Measurements from ENCODE around the gene CENPL.
"Not testable (repeated sequence)": the region's sequence is repeated elsewhere in the genome, so short reads cannot be mapped to it uniquely, and the experiment has no call there.

CENPL gene

GRCh38 chr1:173824315-173825081 lies at the start of gene CENPL, which contains the start of gene DARS2:
TSS of gene CENPL (minus strand) at chr1:173824883. CDS start at chr1:173811299, 13,584 bp downstream.
TSS of gene DARS2 (plus strand) at chr1:173824673. CDS start at chr1:173825230, 557 bp downstream.
- DNase-seq = peak; percentile 53 to 96 (median 92)

- DNase-seq = no peak
Measured at GRCh38 chr1:173871500-173871899, 46.8 kb upstream of the CENPL start.

GRCh38 chr1:173871091-173871490 lies 46.4 kb upstream of the CENPL start:
- no peak for DNase-seq

GRCh38 chr1:173870252-173871075 lies 45.8 kb upstream of the CENPL start:
- peak in 10 of 14 donors; percentile 2 to 47 (median 22) for DNase-seq

GRCh38 chr1:173869021-173869359 lies 44.3 kb upstream of the CENPL start:
- no peak for DNase-seq

- DNase-seq = peak in 8 of 14 donors; percentile 30 to 90 (median 80)
Measured at GRCh38 chr1:173868266-173869020, 43.8 kb upstream of the CENPL start, which contains the start of gene ZBTB37. TSS of gene ZBTB37 (plus strand) at chr1:173868380. CDS start at chr1:173870226, 1,846 bp downstream.

- peak; percentile 72 to 99 (median 96) for DNase-seq
Measured at GRCh38 chr1:173867753-173868265, 43.1 kb upstream of the CENPL start, which contains the start of gene GAS5. TSS of gene GAS5 (minus strand) at chr1:173867989.

GRCh38 chr1:173867141-173867752 lies 42.6 kb upstream of the CENPL start:
- DNase-seq = peak in 1 of 14 donors; percentile 25

- DNase-seq = no peak
Measured at GRCh38 chr1:173866413-173867115, 41.9 kb upstream of the CENPL start.

- DNase-seq = no peak
Measured at GRCh38 chr1:173865468-173866164, 40.9 kb upstream of the CENPL start.

GRCh38 chr1:173864179-173864867 lies 39.6 kb upstream of the CENPL start:
- no peak for DNase-seq

GRCh38 chr1:173863224-173864161 lies 38.8 kb upstream of the CENPL start:
- DNase-seq = no peak

- DNase-seq = no peak
Measured at GRCh38 chr1:173862769-173863223, 38.1 kb upstream of the CENPL start.

GRCh38 chr1:173862146-173862768 lies 37.6 kb upstream of the CENPL start:
- DNase-seq = not testable (repeated sequence)

GRCh38 chr1:173861731-173862145 lies 37.1 kb upstream of the CENPL start:
- no peak for DNase-seq

- DNase-seq = no peak
Measured at GRCh38 chr1:173860065-173860464, 35.4 kb upstream of the CENPL start.

- DNase-seq = not testable (repeated sequence)
Measured at GRCh38 chr1:173859547-173859946, 34.9 kb upstream of the CENPL start.

- DNase-seq = no peak
Measured at GRCh38 chr1:173857363-173857917, 32.8 kb upstream of the CENPL start.
